Tibial nerve (tissue), 3 donors: ENCODE data around the gene RAPGEF2.

ENCODE experiments used
- CTCF ChIP-seq, 5 experiments: fragments of 200-600 bp in 3 of 5; fragments of 450-650 bp in 2 of 5; sonication (generic) in 3 of 5; IDR thresholded peaks; one replicate each; pipeline ENCODE4 v1.5.1; 2016 to 2019; ENCODE audit warnings: antibody characterized with exemption in 5 of 5, mild to moderate bottlenecking in 3 of 5, moderate library complexity in 2 of 5
- POLR2A ChIP-seq, 2 donors: fragments of 450-650 bp; IDR thresholded peaks; one replicate each; pipeline ENCODE4 v1.6.1; 2017; ENCODE audit warnings: antibody characterized with exemption in 2 of 2, mild to moderate bottlenecking in 2 of 2, moderate library complexity in 2 of 2

GRCh38 chr4:159210975-159211374 is 108.1 kb downstream of the RAPGEF2 start:
- TF ChIP-seq CTCF (IDR thresholded peaks at IDR 0.05) (no peak), POLR2A (IDR thresholded peaks at IDR 0.05) (no peak)
